Activated CD4-positive, alpha-beta T cell treated with anti-CD3 and anti-CD28 coated beads, Interleukin-2, amount 10 ng/mL, durations not matched to agents 7 days and 5 days (primary cell): ENCODE data around the gene GSTA3. TPM values are rescaled to one million over a fixed set of nuclear protein-coding genes. Genes with fewer than 3 reads are reported as not detected.
"Not testable (repeated sequence)": the region's sequence is repeated elsewhere in the genome, so short reads cannot be mapped to it uniquely, and the experiment has no call there.

Experiments used
- CTCF ChIA-PET: fragments of 350-600 bp; sonication (Branson Sonifier 250); formaldehyde crosslinking; loops from one replicate; lab custom pipeline; 2021; ENCODE audit warnings: antibody characterized with exemption; lab: Charles Lee
- POLR2A ChIA-PET: fragments of 350-600 bp; sonication (Branson Sonifier 250); formaldehyde crosslinking; loops from one replicate; lab custom pipeline; 2021; ENCODE audit warnings: antibody characterized with exemption; lab: Charles Lee
- DNase-seq: peaks from one replicate; pipeline ENCODE4 v3.0.0-alpha.2; 2020
- H3K27ac Mint-ChIP-seq: one replicate; pipeline ENCODE4 v1.8.0; 2021; ENCODE audit warnings: mild to moderate bottlenecking, moderate library complexity, mixed read lengths
- H3K27me3 Mint-ChIP-seq: one replicate; pipeline ENCODE4 v1.8.0; 2021; ENCODE audit warnings: mixed read lengths
- H3K36me3 Mint-ChIP-seq: one replicate; pipeline ENCODE4 v1.8.0; 2021; ENCODE audit warnings: low read depth, mixed read lengths
- H3K4me1 Mint-ChIP-seq: one replicate; pipeline ENCODE4 v1.8.0; 2021; ENCODE audit warnings: mixed read lengths
- H3K4me3 Mint-ChIP-seq: one replicate; pipeline ENCODE4 v1.8.0; 2021; ENCODE audit warnings: mild to moderate bottlenecking, moderate library complexity, mixed read lengths
- H3K9me3 Mint-ChIP-seq: one replicate; pipeline ENCODE4 v1.8.0; 2021; ENCODE audit warnings: mixed read lengths
- total RNA-seq, 2 experiments: library from RNA; stranded (reverse); gene quantifications; one replicate each; pipeline ENCODE4 v1.2.3, GENCODE V29; 2021

GSTA3 gene
- total RNA-seq: not detected

DNA sequence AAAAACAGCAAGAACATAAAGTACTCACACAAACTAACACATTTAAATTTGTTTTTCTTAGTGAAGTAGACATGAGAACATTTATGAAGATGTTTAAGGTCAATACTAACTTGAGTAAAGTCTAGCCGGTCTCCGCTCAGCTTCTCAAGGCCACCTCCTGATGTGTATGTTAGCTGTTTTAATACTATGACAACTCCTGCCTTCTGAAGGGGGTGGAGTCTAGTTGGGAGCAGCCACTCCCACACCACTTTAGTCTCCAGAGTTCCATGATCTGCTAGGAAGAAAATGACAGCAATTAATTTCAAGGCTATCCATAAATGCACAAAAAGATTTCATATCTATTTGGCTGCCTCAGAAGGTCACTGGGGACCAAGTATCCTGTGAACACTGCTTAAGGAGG lies at the start of gene GSTA3:
Gene GSTA3 (minus strand): TSS at position 168 of the 400 bp plus-strand sequence. CDS start 3,864 bp downstream, outside the sequence.
- peaks cover 3% of the 10 kb centered on the region for H3K9me3 Mint-ChIP-seq
- no peaks in the 10 kb centered on the region for H3K4me1 Mint-ChIP-seq
- H3K27ac Mint-ChIP-seq: no peak within 1 kb of the TSS
- ChIA-PET POLR2A (no interaction called here), CTCF (interaction anchor here (1.2 kb wide), 1 partner anchor 21 kb away, joined by 3 read pairs; no protein-coding TSS in a partner anchor)
- no peaks in the 10 kb centered on the region for H3K36me3 Mint-ChIP-seq
- DNase-seq: no peak
- no peak within 1 kb of the TSS for H3K4me3 Mint-ChIP-seq
- peaks cover 4% of the 10 kb centered on the region for H3K27me3 Mint-ChIP-seq

DNA sequence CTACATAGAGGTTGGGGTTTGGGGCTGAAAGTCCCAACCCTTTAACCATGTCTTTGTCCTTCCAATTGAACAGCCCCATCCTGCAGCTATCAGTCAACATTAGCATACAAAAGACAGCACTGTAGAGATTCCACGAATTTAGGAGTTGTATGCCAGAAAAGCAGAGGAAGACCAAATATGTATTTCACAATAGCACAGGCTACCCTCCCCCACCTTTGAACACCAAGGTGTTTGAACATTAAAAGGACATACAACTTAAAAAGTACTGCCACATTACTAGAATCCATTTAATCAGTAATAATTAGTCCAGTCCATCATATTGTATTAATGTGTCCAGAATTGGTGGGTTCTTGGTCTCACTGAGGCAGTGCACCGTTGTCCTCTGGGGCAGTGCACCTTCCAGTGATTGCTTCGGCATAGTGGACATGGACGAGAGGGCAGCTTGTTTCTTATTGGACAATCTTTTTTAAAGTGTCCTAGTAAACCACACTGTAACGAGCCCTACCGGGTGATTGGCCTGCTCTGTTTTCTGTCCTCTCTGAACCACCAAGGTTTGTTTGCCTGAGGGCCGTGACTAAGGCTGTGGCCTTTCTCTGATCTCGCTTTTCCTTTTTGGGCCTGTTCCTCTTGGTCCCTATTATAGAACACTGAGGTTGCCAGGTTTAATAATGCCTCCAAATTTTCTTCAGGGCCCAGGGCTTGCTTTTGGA lies 49.2 kb upstream of the GSTA3 start:
- Mint-ChIP-seq H3K27ac (no peak overlapping the region), H3K36me3 (no peaks in the 10 kb centered on the region), H3K9me3 (peaks cover 2% of the 10 kb centered on the region), H3K27me3 (peaks cover 7% of the 10 kb centered on the region), H3K4me3 (no peak overlapping the region), H3K4me1 (no peaks in the 10 kb centered on the region)
- DNase-seq: no peak
- POLR2A ChIA-PET: no interaction called here
- CTCF ChIA-PET: no interaction called here

DNA sequence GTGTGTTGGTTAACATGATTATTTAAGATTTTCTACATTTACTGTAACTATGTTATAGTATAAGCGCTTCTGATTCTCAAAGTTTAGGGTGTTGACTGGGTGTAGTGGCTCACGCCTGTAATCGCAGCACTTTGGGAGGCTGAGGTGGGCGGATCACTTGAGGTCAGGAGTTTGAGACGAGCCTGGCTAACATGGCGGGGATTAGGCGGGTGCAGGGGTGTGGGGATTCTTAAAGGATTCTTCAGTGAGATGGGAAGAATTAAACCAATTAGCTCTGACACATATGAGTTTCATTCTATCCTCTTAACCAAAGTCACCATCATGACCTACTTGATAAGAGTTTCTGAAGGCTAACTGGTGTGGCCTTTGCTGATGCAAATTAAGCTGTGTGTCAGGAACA lies 46.4 kb upstream of the GSTA3 start:
- POLR2A ChIA-PET: no interaction called here
- H3K4me3 Mint-ChIP-seq: no peak overlapping the region
- H3K9me3 Mint-ChIP-seq: peaks cover 2% of the 10 kb centered on the region
- no peak overlapping the region for H3K27ac Mint-ChIP-seq
- peaks cover 7% of the 10 kb centered on the region for H3K27me3 Mint-ChIP-seq
- CTCF ChIA-PET: no interaction called here
- no peaks in the 10 kb centered on the region for H3K36me3 Mint-ChIP-seq
- no peak for DNase-seq
- H3K4me1 Mint-ChIP-seq: no peaks in the 10 kb centered on the region

DNA sequence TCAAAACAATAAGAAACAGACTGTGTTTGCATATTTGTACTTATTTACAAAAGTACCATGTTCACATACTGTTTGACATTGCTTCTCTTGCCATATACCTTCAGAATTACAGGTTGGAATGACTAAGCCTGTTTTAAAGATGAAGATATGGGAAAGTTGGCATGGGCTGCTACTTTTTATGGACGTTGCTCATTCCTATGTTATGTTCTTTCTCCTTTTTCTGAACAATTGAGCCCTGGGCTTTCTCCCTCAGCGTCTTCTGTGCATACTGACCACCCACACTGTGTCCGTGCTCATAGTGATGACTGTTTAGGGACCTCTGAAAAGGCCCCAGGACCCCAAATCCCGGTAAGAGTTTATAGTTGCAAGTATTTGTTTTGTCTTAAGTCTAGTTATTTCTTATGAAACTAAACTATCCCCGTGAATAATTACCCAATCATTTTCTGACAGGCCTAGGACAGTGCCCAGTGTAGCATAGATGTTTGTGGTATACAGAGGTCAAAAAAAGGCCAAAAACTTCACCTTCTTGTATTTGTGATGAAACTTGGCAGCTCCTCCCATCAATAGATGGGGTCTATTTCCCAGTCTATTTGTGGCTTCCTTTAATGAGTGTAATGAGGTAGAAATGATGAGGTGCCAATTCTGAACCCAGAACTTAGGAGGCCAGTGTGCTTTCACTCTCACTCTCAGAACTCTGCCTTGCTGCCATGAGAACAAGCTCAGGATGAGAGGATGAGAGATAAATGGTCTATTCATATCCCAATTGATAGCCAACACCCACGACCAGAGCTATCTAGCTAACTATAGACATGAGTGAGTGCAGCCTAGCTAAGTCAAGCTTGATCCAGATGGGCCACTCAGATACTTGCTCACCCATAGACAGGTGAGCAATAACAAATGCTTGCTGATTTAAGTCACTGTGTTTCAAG lies 44.7 kb upstream of the GSTA3 start:
- no peak for DNase-seq
- Mint-ChIP-seq H3K9me3 (peaks cover 2% of the 10 kb centered on the region), H3K27me3 (peaks cover 13% of the 10 kb centered on the region), H3K27ac (no peak overlapping the region), H3K36me3 (no peaks in the 10 kb centered on the region), H3K4me1 (no peaks in the 10 kb centered on the region), H3K4me3 (no peak overlapping the region)
- CTCF ChIA-PET: interaction anchor here (1.2 kb wide), 1 partner anchor 26 kb away, joined by 3 read pairs; no protein-coding TSS in a partner anchor
- POLR2A ChIA-PET: no interaction called here

DNA sequence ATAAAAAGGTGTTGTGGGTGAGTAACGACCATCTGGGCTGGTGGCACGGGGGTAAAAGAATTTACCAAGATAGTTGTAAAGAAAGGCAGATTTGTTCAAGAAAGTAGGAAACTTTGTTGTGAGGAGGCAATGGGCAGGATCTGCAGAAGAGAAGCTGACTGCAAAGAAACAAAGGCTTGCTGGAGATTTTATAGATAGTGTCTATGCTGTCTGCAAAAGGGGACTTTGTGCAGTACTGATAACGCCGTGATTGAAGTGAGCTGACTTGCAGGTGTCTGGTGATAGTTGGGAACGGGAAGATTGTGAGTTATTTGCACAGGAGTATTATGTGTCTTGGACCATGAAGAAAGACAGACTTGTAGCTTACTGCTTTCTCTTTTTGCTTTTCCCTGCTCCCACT lies 36.8 kb upstream of the GSTA3 start:
- no peaks in the 10 kb centered on the region for H3K4me1 Mint-ChIP-seq
- no peaks in the 10 kb centered on the region for H3K9me3 Mint-ChIP-seq
- H3K4me3 Mint-ChIP-seq: no peak overlapping the region
- ChIA-PET CTCF (no interaction called here), POLR2A (no interaction called here)
- no peak for DNase-seq
- H3K27me3 Mint-ChIP-seq: peaks cover 23% of the 10 kb centered on the region
- H3K27ac Mint-ChIP-seq: no peak overlapping the region
- no peaks in the 10 kb centered on the region for H3K36me3 Mint-ChIP-seq

DNA sequence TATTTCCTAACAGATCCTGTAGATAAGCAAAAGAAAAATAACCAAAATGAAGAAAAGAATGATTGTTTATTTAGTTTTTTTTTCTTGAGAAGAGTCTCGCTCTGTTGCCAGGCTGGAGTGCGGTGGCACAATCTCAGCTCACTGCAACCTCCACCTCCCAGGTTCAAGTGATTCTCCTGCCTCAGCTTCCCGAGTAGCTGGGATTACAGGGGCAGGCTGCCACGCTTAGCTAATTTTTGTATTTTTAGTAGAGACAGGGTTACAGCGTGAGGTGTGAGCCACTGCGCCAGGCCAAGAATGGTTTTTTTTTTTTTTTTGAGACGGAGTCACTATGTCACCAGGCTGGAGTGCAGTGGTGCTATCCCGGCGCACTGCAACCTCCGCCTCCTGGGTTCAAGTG lies 33.3 kb upstream of the GSTA3 start:
- DNase-seq, CTCF ChIA-PET, POLR2A ChIA-PET, H3K4me1 Mint-ChIP-seq, H3K36me3 Mint-ChIP-seq, H3K27ac Mint-ChIP-seq, H3K9me3 Mint-ChIP-seq, H3K4me3 Mint-ChIP-seq: not testable (repeated sequence)
- peaks cover 10% of the 10 kb centered on the region for H3K27me3 Mint-ChIP-seq

DNA sequence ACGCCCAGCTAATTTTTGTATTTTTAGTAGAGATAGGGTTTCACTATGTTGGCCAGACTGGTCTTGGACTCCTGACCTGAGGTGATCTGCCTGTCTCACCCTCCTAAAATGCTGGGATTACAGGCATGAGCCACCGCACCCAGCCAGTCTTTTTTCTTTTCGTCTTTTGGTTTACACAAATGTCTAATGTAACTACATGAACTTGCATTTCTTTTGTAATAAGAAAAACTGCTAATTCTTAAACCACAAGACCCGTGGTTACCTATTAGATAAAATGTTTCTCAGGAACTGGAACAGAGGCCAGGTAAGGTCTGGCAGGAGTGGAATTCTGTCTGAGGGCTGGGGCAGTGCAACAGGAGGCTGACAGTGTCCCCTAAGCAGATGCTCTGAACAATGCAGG lies 32.7 kb upstream of the GSTA3 start:
- Mint-ChIP-seq H3K27me3 (peaks cover 10% of the 10 kb centered on the region), H3K4me3 (no peak overlapping the region), H3K27ac (no peak overlapping the region), H3K36me3 (no peaks in the 10 kb centered on the region), H3K4me1 (no peaks in the 10 kb centered on the region), H3K9me3 (no peaks in the 10 kb centered on the region)
- ChIA-PET POLR2A (no interaction called here), CTCF (no interaction called here)
- DNase-seq: no peak

DNA sequence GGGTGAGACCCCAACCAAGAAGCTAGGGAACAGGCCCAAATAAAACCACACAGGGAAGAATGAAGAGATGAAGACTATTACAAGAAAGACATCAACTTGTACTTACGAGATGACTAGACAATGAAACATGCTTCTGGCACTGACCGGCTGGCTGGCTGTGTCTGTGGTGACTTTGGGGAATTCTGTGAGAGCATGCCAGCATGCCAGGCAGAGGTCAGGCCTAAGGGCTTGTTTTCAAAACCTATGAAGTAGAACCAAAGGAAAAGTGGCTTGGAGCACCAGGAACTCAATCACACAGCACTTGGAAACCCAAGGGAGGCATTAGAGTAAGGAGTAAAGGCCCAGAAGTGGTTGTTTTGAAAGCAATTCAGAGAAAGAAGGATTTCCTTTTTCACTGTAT lies 28.4 kb upstream of the GSTA3 start:
- Mint-ChIP-seq H3K4me3 (no peak overlapping the region), H3K4me1 (no peaks in the 10 kb centered on the region), H3K36me3 (no peaks in the 10 kb centered on the region), H3K27ac (no peak overlapping the region), H3K9me3 (no peaks in the 10 kb centered on the region), H3K27me3 (no peaks in the 10 kb centered on the region)
- DNase-seq: no peak
- ChIA-PET POLR2A (no interaction called here), CTCF (no interaction called here)

DNA sequence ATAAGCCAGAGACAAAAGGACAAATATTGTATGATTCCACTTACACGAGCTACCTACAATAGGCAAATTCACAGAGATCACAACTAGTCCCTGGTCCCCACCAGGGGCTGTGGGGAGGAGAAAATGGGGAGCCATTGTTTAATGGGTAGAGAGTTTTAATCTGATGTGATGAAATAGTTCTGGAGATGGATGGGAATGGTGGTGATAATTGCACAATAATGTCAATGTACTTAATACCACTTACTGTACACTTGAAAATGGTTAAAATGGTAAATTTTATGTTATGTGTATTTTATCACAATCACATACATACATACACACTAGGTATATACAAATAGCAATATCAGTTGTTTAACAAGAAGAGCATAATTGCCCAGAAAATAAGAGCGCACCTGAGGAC lies 24.3 kb upstream of the GSTA3 start:
- Mint-ChIP-seq H3K27me3 (no peaks in the 10 kb centered on the region), H3K9me3 (no peaks in the 10 kb centered on the region), H3K36me3 (no peaks in the 10 kb centered on the region), H3K4me1 (no peaks in the 10 kb centered on the region), H3K4me3 (no peak overlapping the region), H3K27ac (no peak overlapping the region)
- ChIA-PET POLR2A (no interaction called here), CTCF (no interaction called here)
- no peak for DNase-seq

DNA sequence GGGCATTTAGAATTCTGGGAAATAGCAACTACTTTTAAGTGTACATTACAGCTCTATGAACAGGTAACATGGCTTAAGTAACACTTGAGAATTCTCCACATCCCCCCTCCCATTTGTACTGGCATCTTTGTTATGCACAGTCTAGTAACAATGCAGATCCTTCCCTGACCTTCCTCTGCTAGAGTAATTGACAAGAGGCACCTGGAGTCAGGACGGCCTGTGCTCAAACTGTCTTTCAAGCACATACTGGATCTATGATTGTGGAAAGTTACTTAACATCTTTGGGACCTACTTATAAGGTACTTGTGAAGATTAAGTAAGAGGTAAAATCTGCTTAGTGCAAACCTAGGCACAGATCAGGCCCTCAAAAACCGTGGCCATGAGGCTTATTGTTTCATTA lies 21.9 kb upstream of the GSTA3 start:
- Mint-ChIP-seq H3K9me3 (no peaks in the 10 kb centered on the region), H3K27ac (no peak overlapping the region), H3K36me3 (no peaks in the 10 kb centered on the region), H3K4me3 (no peak overlapping the region), H3K4me1 (no peaks in the 10 kb centered on the region), H3K27me3 (peaks cover 5% of the 10 kb centered on the region)
- POLR2A ChIA-PET: no interaction called here
- no peak for DNase-seq
- CTCF ChIA-PET: interaction anchor here (0.7 to 1.0 kb wide), 2 partner anchors 9 to 88 kb away, joined by 3 to 5 read pairs; no protein-coding TSS in a partner anchor

DNA sequence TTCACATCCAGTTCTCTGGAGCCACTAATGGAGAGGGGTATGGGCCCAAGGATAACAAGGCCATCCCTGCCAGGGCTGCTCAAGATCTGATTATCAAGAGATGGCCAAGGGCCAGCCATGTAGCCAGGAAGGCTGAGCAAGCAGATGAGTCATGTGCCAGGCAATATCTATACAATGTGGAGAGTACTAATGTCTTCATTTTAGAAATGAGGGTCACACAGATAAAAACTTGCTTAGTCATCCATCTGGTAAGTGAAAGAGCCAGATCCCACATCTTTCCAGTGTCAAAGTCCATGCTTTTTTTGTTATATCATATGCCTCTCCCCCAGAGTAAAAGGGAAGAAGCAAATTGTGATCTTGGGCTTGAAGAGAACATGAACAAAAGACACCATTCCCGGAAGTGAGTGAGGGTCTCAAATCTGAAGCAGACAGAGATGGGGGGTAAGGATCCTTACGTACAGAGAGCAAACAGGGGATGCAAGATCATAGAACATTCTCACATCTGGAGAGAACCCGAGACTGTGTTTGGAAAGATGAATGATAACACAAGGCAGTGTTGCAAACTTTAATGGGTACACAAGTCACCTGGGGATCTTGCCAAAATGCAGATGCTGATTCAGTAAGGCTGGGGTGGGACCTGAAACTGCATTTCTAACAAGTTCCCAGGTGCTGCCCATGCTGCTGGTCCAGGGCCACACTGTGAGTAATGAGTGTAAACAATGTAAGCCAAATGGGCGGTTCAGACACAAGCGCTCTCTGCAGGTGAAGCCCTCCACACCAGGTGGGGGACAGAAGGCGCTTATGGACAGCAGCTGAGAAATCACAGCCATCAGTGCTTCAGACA lies 20.0 kb upstream of the GSTA3 start:
- POLR2A ChIA-PET: no interaction called here
- peaks cover 5% of the 10 kb centered on the region for H3K27me3 Mint-ChIP-seq
- no peak overlapping the region for H3K4me3 Mint-ChIP-seq
- no peaks in the 10 kb centered on the region for H3K9me3 Mint-ChIP-seq
- CTCF ChIA-PET: no interaction called here
- H3K36me3 Mint-ChIP-seq: no peaks in the 10 kb centered on the region
- H3K27ac Mint-ChIP-seq: no peak overlapping the region
- DNase-seq: no peak
- H3K4me1 Mint-ChIP-seq: no peaks in the 10 kb centered on the region

DNA sequence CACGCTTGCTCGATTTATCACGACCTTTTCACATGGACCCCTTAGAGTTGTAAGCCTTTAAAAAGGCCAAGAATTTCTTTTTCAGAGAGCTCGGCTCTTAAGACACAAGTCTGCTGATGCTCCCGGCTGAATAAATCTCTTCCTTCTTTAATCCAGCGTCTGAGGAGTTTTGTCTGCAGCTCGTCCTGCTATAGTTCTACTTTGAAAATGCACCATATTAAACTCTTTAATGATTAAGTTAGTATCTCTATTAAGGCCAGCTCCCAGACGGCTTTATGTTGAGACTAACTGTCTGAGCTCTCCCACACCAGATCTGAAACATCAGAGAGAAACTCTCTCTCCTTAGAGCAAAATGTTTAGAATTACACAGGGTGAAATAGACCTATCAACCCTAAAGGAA lies 18.0 kb upstream of the GSTA3 start:
- POLR2A ChIA-PET: no interaction called here
- no peak overlapping the region for H3K4me3 Mint-ChIP-seq
- H3K36me3 Mint-ChIP-seq: no peaks in the 10 kb centered on the region
- peaks cover 5% of the 10 kb centered on the region for H3K27me3 Mint-ChIP-seq
- H3K9me3 Mint-ChIP-seq: no peaks in the 10 kb centered on the region
- no peak for DNase-seq
- CTCF ChIA-PET: no interaction called here
- no peak overlapping the region for H3K27ac Mint-ChIP-seq
- no peaks in the 10 kb centered on the region for H3K4me1 Mint-ChIP-seq
